Activated T-cell treated with anti-CD3 and anti-CD28 coated beads, Interleukin-2, amount 50 U/mL, for 72 hours (primary cell): Measurements from ENCODE around the gene ZGPAT. TPM values are rescaled to one million over a fixed set of nuclear protein-coding genes. Genes with fewer than 3 reads are reported as not detected.
A peak's percentile ranks its signal among the peaks of the same experiment; 100 is the strongest.

ENCODE experiments used
- ATAC-seq, 2 donors: fragments of 150-1000 bp; cut with Tn5 transposase; replicated peaks in 1 of 2; 2 replicates each; pipeline ENCODE4 v1.10.0; 2021; ENCODE audit warnings: moderate library complexity in 2 of 2, mild to moderate bottlenecking in 1 of 2
- DNase-seq, 2 donors: peaks; one replicate each; pipeline ENCODE4 v3.0.0; 2021 to 2022; ENCODE audit warnings: mixed read lengths in 1 of 2
- H3K27ac Mint-ChIP-seq: one replicate; pipeline ENCODE4 v1.8.0; 2022; ENCODE audit warnings: mild to moderate bottlenecking, moderate library complexity, mixed read lengths
- H3K27me3 Mint-ChIP-seq: one replicate; pipeline ENCODE4 v1.8.0; 2022; ENCODE audit warnings: low read depth, mixed read lengths
- H3K36me3 Mint-ChIP-seq, 2 donors: one replicate each; pipeline ENCODE4 v1.8.0; 2022; ENCODE audit warnings: mixed read lengths in 2 of 2, mild to moderate bottlenecking in 1 of 2; ENCODE audit not compliant: insufficient read depth in 2 of 2
- H3K4me1 Mint-ChIP-seq: one replicate; pipeline ENCODE4 v1.8.0; 2022; ENCODE audit warnings: low read depth, mixed read lengths
- H3K4me3 Mint-ChIP-seq, 2 donors: one replicate each; pipeline ENCODE4 v1.8.0; 2022; ENCODE audit warnings: mild to moderate bottlenecking in 2 of 2, mixed read lengths in 2 of 2, moderate library complexity in 2 of 2
- H3K9me3 Mint-ChIP-seq, 2 donors: one replicate each; pipeline ENCODE4 v1.8.0; 2022; ENCODE audit warnings: mixed read lengths in 2 of 2
- total RNA-seq, 2 donors: library from RNA; stranded (reverse); gene quantifications; one replicate each; pipeline ENCODE4 v1.2.3, GENCODE V29; 2022

ZGPAT gene
- total RNA-seq, 2 donors from 2014 or later = 24.3 to 28.0 TPM

DNA sequence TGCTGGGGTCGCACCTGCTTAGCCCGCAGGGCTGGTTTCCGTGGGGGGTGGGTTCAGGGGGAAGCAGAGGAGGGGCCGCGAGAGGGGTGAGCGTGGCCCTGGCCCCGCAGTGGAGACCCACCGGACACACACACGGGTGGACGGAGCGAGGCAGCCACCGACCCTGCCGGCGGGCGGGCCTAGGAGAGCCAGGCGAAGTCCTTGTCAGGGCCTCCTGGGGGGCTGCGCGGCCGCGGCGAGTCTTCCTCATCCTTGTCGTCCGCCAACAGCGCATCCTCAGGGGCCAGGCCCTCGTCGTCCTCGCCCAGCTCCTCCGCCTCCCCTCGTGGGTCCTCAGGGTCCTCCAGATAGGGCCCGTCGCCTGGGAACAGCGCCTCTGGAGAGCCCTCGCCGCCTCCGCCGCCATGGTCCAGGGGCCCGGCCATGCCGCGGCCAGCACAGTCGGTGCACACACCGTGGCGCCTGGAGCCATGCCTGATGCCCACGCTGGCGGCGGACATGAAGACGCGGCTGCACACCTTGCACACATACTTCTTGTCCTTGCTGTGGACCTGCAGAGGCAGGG is 39.0 kb downstream of the ZGPAT start:
- ATAC-seq = no peak
- Mint-ChIP-seq H3K27ac (no peak overlapping the region), H3K27me3 (no peaks in the 10 kb centered on the region), H3K4me3 (no peak overlapping the region), H3K36me3 (no peaks in the 10 kb centered on the region), H3K9me3 (no peaks in the 10 kb centered on the region), H3K4me1 (peaks cover 10% of the 10 kb centered on the region)
- DNase-seq = no peak

DNA sequence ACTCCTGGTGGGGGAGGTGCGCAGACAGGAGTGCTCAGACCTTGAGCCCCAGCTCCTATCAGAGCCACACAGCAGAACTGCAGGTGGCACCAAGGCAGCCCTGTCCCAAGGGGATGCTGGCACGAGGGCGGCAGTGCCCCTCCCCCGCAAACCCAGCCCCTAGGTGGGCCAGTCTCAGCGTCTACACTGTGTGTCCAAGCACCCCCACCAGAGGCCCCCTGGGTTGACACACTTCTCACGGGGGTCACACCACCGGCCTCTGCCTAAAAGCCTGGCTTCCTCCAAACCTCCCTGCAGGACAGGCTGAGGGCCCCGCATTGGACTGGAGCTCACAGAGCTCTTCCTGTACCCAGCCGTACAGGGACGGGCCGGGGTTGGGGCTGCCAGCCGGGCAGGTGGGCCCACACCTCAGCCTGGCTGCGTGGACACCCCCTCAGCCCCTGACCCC is 39.8 kb downstream of the ZGPAT start:
- H3K27me3 Mint-ChIP-seq = no peaks in the 10 kb centered on the region
- DNase-seq (no peak), ATAC-seq (no peak)
- no peak overlapping the region for H3K4me3 Mint-ChIP-seq
- H3K4me1 Mint-ChIP-seq = peaks cover 10% of the 10 kb centered on the region
- H3K9me3 Mint-ChIP-seq = no peaks in the 10 kb centered on the region
- no peak overlapping the region for H3K27ac Mint-ChIP-seq
- H3K36me3 Mint-ChIP-seq = no peaks in the 10 kb centered on the region

DNA sequence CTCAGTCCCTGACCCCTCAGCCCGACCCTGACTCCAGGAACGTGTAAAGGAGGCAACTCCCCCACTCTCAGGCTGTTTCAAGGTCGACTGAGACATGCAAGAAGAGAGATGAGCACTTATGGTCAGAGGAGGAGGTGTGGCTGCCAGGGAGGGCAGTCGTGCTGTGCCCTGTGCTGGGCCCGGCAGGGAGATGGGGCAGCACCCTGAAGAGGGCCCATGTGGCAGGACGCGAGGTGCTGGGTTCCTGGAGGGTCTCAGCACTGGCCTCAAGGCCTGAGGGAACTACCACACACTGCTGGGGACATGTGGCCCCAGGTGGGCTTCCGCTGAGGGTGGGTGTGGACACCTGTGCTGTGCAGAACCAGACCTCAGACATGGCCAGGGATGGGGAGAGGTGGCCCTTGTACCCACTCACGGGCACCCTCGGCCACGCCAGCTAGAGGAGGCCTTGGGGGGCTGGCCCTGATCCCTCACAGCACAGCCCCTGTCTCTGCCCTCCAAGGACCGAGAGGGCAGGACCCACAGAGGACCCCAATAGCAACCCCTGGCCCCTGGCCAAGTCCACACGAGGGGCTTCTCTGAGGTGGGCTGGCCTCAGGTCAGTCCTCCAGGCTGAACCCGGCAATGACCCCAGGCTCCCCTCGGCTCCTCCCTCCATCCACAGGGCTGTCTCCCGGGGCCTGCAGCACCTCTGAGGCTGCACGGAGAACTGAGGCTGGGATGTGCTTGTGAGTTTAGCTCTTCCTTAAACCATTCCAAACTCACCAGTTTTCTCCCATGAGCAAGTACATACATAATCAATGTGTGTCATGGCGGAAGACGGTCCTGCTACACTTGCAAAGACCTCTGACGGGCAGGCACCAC is 40.5 kb downstream of the ZGPAT start:
- Mint-ChIP-seq H3K9me3 (no peaks in the 10 kb centered on the region), H3K4me1 (peaks cover 10% of the 10 kb centered on the region), H3K36me3 (no peaks in the 10 kb centered on the region), H3K4me3 (no peak overlapping the region), H3K27ac (no peak overlapping the region), H3K27me3 (no peaks in the 10 kb centered on the region)
- DNase-seq = no peak
- no peak for ATAC-seq

DNA sequence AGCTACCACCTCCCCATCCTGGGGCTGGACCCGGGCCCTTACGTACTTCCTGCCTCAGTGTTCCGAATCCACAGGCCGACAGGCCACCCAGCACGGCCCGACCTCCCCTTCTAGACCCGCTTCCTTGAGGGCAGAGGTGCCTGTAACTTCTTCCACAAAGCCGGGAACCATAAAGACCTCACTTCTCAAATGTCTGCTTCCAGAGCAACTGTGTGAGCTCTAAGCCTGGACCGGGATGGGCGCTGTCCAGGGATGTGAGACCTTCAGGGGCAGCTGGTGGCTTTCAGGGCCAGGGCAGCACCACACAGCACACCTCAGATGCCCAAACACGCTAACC is 41.1 kb downstream of the ZGPAT start:
- no peak overlapping the region for H3K27ac Mint-ChIP-seq
- H3K4me3 Mint-ChIP-seq = no peak overlapping the region
- ATAC-seq (no peak), DNase-seq (no peak)
- no peaks in the 10 kb centered on the region for H3K9me3 Mint-ChIP-seq
- H3K36me3 Mint-ChIP-seq = no peaks in the 10 kb centered on the region
- H3K27me3 Mint-ChIP-seq = no peaks in the 10 kb centered on the region
- H3K4me1 Mint-ChIP-seq = peaks cover 10% of the 10 kb centered on the region

DNA sequence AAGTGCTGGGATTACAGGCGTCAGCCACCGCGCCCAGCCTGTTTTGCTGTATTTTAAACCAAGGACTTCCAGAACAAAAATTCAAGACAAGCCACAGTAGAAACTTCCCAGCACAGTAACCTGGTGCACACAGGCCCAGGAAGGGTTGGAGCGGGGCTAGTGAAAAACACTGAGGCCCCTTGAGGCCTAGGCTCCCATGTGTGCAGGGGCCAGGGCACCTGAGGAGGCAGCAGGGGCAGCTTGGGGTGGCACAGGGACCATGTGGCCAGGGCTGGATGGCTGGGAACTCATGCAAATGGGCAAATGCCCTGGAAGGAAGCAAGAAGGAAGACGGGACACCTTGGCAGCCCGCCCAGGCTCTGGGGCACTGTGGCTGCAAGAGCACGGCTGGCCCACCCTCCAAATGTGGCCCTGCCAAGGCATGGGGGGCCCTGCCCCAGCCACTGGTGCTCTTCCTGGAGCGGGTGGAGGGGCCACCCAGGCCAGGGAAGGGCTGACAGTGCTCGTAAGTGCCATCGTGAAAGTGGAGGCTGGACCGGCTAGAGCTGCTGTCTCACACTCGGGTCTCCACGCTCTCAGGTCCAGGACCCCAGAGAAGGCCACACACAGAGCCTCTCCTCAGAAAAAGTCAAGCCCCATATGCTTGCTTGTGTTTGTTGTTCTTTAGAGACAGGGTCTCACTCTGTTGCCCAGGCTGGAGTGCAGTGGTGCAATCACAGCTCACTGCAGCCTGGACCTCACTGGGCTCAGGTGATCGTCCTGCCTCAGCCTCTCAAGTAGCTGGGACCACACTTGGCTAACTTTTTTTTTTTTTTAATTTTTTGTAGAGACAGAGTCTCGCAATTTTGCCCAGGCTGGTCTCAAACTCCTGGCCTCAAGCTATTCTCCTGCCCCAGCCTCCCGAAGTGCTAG is 42.0 kb downstream of the ZGPAT start:
- DNase-seq (no peak), ATAC-seq (no peak)
- Mint-ChIP-seq H3K27ac (peak overlapping the region; percentile 28), H3K9me3 (no peaks in the 10 kb centered on the region), H3K36me3 (no peaks in the 10 kb centered on the region), H3K27me3 (no peaks in the 10 kb centered on the region), H3K4me1 (peaks cover 10% of the 10 kb centered on the region), H3K4me3 (peak overlapping the region in 1 of 2 donors; percentile 29)

DNA sequence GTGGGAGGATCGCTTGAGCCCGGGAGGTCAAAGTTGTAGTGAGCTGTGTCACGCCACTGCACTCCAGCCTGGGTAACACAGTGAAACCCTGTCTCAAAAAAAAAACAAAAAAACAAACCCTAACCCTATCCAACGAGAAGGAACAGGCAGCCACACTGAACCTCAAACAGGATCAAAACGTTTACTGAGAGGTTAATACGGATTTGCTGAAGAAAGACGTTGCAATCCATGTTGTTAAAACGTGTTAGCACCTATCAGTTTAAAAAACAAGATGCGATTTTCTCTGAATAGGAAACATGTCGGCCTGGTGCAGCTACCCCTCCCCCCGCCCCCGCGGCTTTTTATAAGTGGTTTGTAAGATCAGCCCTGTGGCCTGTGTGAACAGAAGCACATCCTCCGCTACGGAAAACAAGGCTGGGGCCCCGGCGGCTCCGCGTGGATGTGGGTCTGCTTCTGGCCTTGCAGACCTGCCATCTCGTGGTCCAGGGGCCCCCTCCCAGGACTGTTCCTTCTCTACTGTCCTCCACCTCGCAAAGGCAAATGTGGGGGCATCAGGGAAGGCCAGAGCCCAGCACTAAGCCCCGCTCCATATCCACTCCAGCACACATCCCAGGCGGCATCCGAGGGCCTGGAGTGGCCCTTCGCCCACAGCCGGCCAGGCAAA is 43.1 kb downstream of the ZGPAT start:
- DNase-seq = peak; percentile 60 to 66
- ATAC-seq = peak; percentile 79 to 82
- peak overlapping the region; percentile 71 to 72 for H3K4me3 Mint-ChIP-seq
- peaks cover 10% of the 10 kb centered on the region for H3K4me1 Mint-ChIP-seq
- H3K36me3 Mint-ChIP-seq = no peaks in the 10 kb centered on the region
- no peaks in the 10 kb centered on the region for H3K27me3 Mint-ChIP-seq
- peak overlapping the region; percentile 58 for H3K27ac Mint-ChIP-seq
- no peaks in the 10 kb centered on the region for H3K9me3 Mint-ChIP-seq

DNA sequence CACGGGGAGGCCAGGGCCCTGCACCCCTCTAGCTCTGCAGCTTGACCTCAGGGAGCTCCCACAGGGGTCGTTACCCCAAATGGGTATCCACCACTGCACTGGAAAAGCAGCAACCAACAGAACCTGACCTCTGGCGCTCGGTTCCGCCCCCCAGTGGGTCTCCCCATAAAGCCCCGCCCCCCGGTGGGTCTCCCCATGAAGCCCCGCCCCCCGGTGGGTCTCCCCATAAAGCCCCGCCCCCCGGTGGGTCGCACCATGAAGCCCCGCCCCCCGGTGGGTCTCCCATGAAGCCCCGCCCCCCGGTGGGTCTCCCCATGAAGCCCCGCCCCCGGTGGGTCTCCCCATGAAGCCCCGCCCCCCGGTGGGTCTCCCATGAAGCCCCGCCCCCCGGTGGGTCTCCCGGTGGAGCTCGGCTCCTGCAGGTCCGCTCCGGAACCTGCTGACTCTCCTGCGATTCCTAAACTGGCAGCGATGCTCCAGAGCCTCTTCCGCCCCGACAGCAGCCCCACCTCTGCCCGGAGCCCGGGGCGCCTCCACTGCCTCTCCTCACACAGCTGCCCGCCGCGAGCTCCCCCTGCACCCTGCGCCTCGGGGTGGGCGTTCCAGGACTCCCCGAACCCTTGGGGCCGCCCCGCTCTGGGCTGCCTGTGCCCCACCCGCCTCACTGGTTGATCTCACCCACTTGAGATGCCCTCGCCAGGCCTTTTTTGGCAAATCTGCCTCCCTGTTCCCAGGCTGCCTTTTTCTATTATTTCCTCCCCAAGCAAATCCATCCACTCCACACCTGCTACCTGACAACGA is 43.8 kb downstream of the ZGPAT start:
- DNase-seq (peak in 1 of 2 donors; percentile 25), ATAC-seq (peak in 1 of 2 donors; percentile 26)
- Mint-ChIP-seq H3K4me1 (peaks cover 15% of the 10 kb centered on the region), H3K27me3 (no peaks in the 10 kb centered on the region), H3K36me3 (no peaks in the 10 kb centered on the region), H3K9me3 (no peaks in the 10 kb centered on the region), H3K27ac (no peak overlapping the region), H3K4me3 (peak overlapping the region; percentile 71 to 72)

DNA sequence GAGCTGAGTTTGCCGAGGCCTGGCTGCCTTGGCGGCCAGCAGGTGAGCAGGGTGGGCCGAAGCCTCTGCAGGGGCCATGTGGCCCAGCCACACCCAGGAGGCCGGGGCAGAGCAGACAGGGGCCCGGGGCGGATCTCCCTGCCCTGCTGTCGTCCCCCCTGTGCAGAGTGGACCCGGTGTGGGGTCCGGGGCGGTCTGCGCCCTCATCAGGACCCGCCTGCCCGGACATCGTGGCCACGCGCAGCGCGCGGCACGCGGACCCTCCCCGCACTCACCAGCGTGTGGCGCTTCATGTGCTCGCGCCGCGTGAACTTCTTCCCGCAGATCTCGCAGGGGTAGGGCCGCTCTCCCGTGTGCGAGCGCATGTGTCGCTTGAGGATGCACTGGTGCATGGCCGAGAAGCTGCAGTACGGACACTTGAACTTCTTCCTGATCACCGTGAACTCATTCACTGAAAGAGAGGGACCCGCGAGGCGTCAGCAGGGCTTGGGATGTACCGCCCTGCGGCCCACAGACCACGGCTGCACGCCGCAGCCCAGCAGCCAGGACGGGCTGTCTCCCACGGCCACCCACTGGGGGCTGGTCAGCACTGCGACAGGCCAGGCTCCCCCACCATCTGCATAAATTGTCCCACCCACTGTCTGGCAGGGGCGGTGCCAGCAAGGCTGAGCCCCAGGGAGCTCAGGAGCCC is 44.7 kb downstream of the ZGPAT start:
- no peak overlapping the region for H3K27ac Mint-ChIP-seq
- DNase-seq (no peak), ATAC-seq (no peak)
- no peaks in the 10 kb centered on the region for H3K9me3 Mint-ChIP-seq
- H3K4me1 Mint-ChIP-seq = peaks cover 18% of the 10 kb centered on the region
- no peaks in the 10 kb centered on the region for H3K27me3 Mint-ChIP-seq
- no peak overlapping the region for H3K4me3 Mint-ChIP-seq
- no peaks in the 10 kb centered on the region for H3K36me3 Mint-ChIP-seq

DNA sequence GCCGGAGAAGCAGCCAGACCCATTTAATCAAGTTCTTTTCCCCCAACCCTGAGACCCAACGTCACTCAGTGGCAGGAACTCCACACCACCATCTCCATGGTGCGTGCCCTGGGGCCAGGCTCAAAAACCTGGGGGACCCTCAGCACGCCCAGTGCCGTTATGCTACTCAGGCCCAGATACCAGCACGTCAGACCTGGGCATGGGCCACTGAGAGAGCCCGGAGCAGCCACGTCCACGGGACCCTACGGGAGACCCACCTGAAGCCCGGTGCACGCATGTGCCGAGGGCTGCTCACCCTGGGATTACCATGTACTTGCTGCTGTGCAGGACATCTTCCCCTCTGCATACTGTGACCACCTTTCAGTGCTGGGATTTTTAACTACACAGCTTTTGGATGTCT is 45.5 kb downstream of the ZGPAT start:
- no peak overlapping the region for H3K4me3 Mint-ChIP-seq
- no peak for DNase-seq
- no peaks in the 10 kb centered on the region for H3K27me3 Mint-ChIP-seq
- no peak for ATAC-seq
- no peaks in the 10 kb centered on the region for H3K36me3 Mint-ChIP-seq
- H3K4me1 Mint-ChIP-seq = peaks cover 18% of the 10 kb centered on the region
- no peak overlapping the region for H3K27ac Mint-ChIP-seq
- no peaks in the 10 kb centered on the region for H3K9me3 Mint-ChIP-seq

DNA sequence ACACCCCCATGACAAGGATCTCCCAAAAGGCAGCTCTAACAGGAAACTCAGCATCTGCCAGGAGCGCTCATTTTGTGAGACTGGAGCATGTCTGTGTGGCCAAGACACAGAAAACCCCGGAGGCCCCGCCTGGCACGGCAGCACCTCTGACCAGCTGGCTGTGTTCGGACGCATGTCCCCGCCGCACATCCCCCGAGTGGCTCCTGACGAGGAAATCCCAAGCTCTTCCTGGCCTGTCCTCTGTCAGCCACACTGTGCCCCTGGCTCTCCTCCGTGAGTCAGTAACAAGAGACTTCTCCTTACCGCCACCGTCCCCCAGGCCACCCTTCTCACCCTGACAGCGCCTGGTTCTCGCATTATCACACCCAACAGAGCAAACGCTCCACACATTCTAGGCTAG is 46.2 kb downstream of the ZGPAT start:
- H3K27ac Mint-ChIP-seq = no peak overlapping the region
- H3K4me3 Mint-ChIP-seq = no peak overlapping the region
- peaks cover 18% of the 10 kb centered on the region for H3K4me1 Mint-ChIP-seq
- no peaks in the 10 kb centered on the region for H3K9me3 Mint-ChIP-seq
- DNase-seq = no peak
- no peak for ATAC-seq
- H3K27me3 Mint-ChIP-seq = no peaks in the 10 kb centered on the region
- H3K36me3 Mint-ChIP-seq = no peaks in the 10 kb centered on the region

DNA sequence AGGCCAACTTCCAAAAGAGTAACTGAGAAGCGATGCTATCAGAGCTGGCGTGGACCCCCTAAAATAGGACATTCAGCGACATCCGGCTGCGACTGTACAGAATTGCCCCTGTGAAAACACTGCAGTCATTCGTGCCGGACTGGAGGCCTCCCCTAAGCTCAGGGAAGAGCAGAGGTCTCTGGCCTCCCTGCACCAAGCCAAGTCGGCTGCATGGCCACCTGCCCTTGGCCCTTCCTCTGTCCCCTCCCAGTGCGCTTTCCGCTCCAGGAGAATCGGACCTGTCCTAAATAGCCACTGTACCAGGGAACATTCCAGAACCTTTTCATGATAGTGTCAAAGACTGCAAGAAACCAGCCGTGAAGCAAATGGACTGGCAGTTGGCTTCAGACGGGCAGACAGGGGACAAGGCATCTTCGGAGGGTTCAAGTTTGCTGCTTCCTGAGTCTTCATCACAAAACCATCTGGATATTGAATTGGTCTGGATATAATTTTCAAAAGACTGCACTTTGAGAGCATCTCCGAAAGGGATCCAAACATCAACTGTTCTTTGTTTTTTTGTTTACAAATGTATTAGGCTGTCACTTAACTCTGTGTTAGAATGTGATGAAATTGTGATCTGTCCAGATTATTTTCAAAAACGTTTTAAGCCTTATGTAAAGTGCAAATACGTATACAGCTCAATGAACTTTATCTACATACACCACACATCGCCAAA is 48.3 kb downstream of the ZGPAT start:
- no peak overlapping the region for H3K4me3 Mint-ChIP-seq
- no peaks in the 10 kb centered on the region for H3K27me3 Mint-ChIP-seq
- no peaks in the 10 kb centered on the region for H3K9me3 Mint-ChIP-seq
- ATAC-seq (no peak), DNase-seq (no peak)
- no peaks in the 10 kb centered on the region for H3K36me3 Mint-ChIP-seq
- H3K4me1 Mint-ChIP-seq = peaks cover 11% of the 10 kb centered on the region
- no peak overlapping the region for H3K27ac Mint-ChIP-seq
